Neuronal stem cell (in vitro differentiated cells): ENCODE measurements around the gene ANKS1A.

Experiments
- DNase-seq: peaks from one replicate; pipeline ENCODE4 v3.0.0-alpha.2; 2013; ENCODE audit warnings: low spot score
- H2AFZ ChIP-seq: one replicate; pipeline ENCODE4 v1.6.1; 2013; ENCODE audit warnings: mild to moderate bottlenecking, low read length, inconsistent platforms
- H2AK5ac ChIP-seq: 2 replicates; pipeline ENCODE4 v1.6.1; 2013; ENCODE audit warnings: low read depth, mild to moderate bottlenecking, inconsistent platforms, low read length, moderate library complexity, mixed read lengths
- H2BK120ac ChIP-seq: 2 replicates; pipeline ENCODE4 v1.6.1; 2013; ENCODE audit warnings: low read depth, mild to moderate bottlenecking, inconsistent platforms, low read length, moderate library complexity, mixed read lengths
- H2BK12ac ChIP-seq: one replicate; pipeline ENCODE4 v1.6.1; 2013; ENCODE audit warnings: low read length, inconsistent platforms
- H2BK15ac ChIP-seq: 2 replicates; pipeline ENCODE4 v1.6.1; 2013; ENCODE audit warnings: mild to moderate bottlenecking, low read length, inconsistent platforms, mixed read lengths
- H2BK5ac ChIP-seq: one replicate; pipeline ENCODE4 v1.6.1; 2013; ENCODE audit warnings: inconsistent platforms, mild to moderate bottlenecking, low read length, moderate library complexity
- H3K14ac ChIP-seq: one replicate; pipeline ENCODE4 v1.6.1; 2013; ENCODE audit warnings: low read length, inconsistent platforms
- H3K18ac ChIP-seq: 2 replicates; pipeline ENCODE4 v1.6.1; 2013; ENCODE audit warnings: low read length, inconsistent platforms
- H3K23ac ChIP-seq: 2 replicates; pipeline ENCODE4 v1.6.1; 2013; ENCODE audit warnings: low read depth, mild to moderate bottlenecking, mixed read lengths, low read length, inconsistent platforms; ENCODE audit not compliant: poor library complexity
- H3K27ac ChIP-seq: replicated peaks from 3 replicates; pipeline ENCODE4 v1.5.1; 2013; ENCODE audit warnings: low read length, inconsistent platforms
- H3K27me3 ChIP-seq, 3 experiments: 2 replicates each; pipeline ENCODE4 v1.6.1; 2013; ENCODE audit warnings: low read length in 3 of 3, mild to moderate bottlenecking in 2 of 3, inconsistent platforms in 1 of 3, low read depth in 1 of 3, mixed read lengths in 1 of 3, moderate library complexity in 1 of 3; ENCODE audit not compliant: control insufficient read depth in 3 of 3, insufficient read depth in 3 of 3
- H3K36me3 ChIP-seq, 2 donors: replicated peaks in 1 of 2; 2 replicates each; pipeline ENCODE4 v1.6.1; 2013; ENCODE audit warnings: low read length in 2 of 2; ENCODE audit not compliant: control insufficient read depth in 2 of 2, insufficient read depth in 2 of 2
- H3K4ac ChIP-seq: 2 replicates; pipeline ENCODE4 v1.6.1; 2013; ENCODE audit warnings: inconsistent platforms, mild to moderate bottlenecking, low read length, moderate library complexity
- H3K4me1 ChIP-seq, 2 donors: 1 replicate in 1 of 2; 2 replicates in 1 of 2; pipeline ENCODE4 v1.6.1; 2013; ENCODE audit warnings: low read length in 2 of 2, low read depth in 1 of 2; ENCODE audit not compliant: control insufficient read depth in 2 of 2, insufficient read depth in 1 of 2
- H3K4me2 ChIP-seq: one replicate; pipeline ENCODE4 v1.6.1; 2013; ENCODE audit warnings: mild to moderate bottlenecking, low read length, inconsistent platforms; ENCODE audit not compliant: insufficient read depth, poor library complexity, severe bottlenecking
- H3K4me3 ChIP-seq, 2 donors: 2 replicates each; pipeline ENCODE4 v1.5.1; 2013; ENCODE audit warnings: low read length in 2 of 2, mild to moderate bottlenecking in 2 of 2, inconsistent platforms in 1 of 2, moderate library complexity in 1 of 2
- H3K79me1 ChIP-seq: one replicate; pipeline ENCODE4 v1.6.1; 2013; ENCODE audit warnings: low read depth, mild to moderate bottlenecking, inconsistent platforms, low read length, moderate library complexity
- H3K9ac ChIP-seq: one replicate; pipeline ENCODE4 v1.6.1; 2013; ENCODE audit warnings: mild to moderate bottlenecking, low read depth, low read length, inconsistent platforms; ENCODE audit not compliant: poor library complexity
- H3K9me3 ChIP-seq, 2 donors: replicated peaks in 1 of 2; 2 replicates each; pipeline versions ENCODE3 to v1.6.1; 2013; ENCODE audit warnings: low read length in 2 of 2, mild to moderate bottlenecking in 2 of 2, inconsistent platforms in 1 of 2, low read depth in 1 of 2, mixed read lengths in 1 of 2, moderate library complexity in 1 of 2; ENCODE audit not compliant: control insufficient read depth in 2 of 2, insufficient read depth in 1 of 2
- H4K8ac ChIP-seq: one replicate; pipeline ENCODE4 v1.6.1; 2013; ENCODE audit warnings: low read depth, mild to moderate bottlenecking, inconsistent platforms, low read length, moderate library complexity
- H4K91ac ChIP-seq: one replicate; pipeline ENCODE4 v1.6.1; 2013; ENCODE audit warnings: low read length, low read depth, mild to moderate bottlenecking, inconsistent platforms; ENCODE audit not compliant: poor library complexity
- WGBS, 2 donors: extraction: QIAGEN DNeasy Blood & Tissue Kit; methylation state at CpG; one replicate each; pipeline ENCODE4 v1.1.7; 2013; ENCODE audit warnings: missing lambda C conversion rate in 2 of 2, mixed read lengths in 1 of 2; ENCODE audit not compliant: insufficient read length in 2 of 2, insufficient replicate concordance in 1 of 2; ENCODE audit errors: extremely low coverage in 2 of 2; 5-methylcytosine and 5-hydroxymethylcytosine counted together

The ANKS1A gene

GRCh38 chr6:35058865-35059522 is 169.9 kb downstream of the ANKS1A start:
- no peaks in the 10 kb centered on the region for H3K9me3 ChIP-seq
- no peak overlapping the region for H3K27ac ChIP-seq
- no peak overlapping the region for H4K8ac ChIP-seq
- no peak overlapping the region for H2AK5ac ChIP-seq
- peak overlapping the region; percentile 16 for H2BK15ac ChIP-seq
- peak overlapping the region; percentile 46 for H2BK5ac ChIP-seq
- no peak overlapping the region for H2BK12ac ChIP-seq
- peak overlapping the region; percentile 25 for H3K14ac ChIP-seq
- H3K9ac ChIP-seq, result no peak overlapping the region
- H3K4ac ChIP-seq, result no peak overlapping the region
- H3K4me3 ChIP-seq, result no peak overlapping the region
- H3K36me3 ChIP-seq, result peaks cover 3 to 35% of the 10 kb centered on the region in 2 donors
- no CpG with 5 or more reads among the region's 21 CpGs for WGBS, 2 donors
- no peaks in the 10 kb centered on the region for H3K27me3 ChIP-seq
- no peak overlapping the region for H2AFZ ChIP-seq
- no peak overlapping the region for H3K4me2 ChIP-seq
- no peak overlapping the region for H3K23ac ChIP-seq
- H4K91ac ChIP-seq, result no peak overlapping the region
- peaks cover 14 to 17% of the 10 kb centered on the region in 2 donors for H3K4me1 ChIP-seq
- H3K18ac ChIP-seq, result peak overlapping the region; percentile 61
- H3K79me1 ChIP-seq, result no peaks in the 10 kb centered on the region
- no peak for DNase-seq
- H2BK120ac ChIP-seq, result no peak overlapping the region

- no peak overlapping the region for H3K4me3 ChIP-seq
- peaks cover 14 to 15% of the 10 kb centered on the region in 2 donors for H3K4me1 ChIP-seq
- no peak overlapping the region for H2AFZ ChIP-seq
- no peak overlapping the region for H3K4me2 ChIP-seq
- H3K36me3 ChIP-seq, result peaks cover 3 to 35% of the 10 kb centered on the region in 2 donors
- H3K27me3 ChIP-seq, result no peaks in the 10 kb centered on the region
- no peak overlapping the region for H2BK5ac ChIP-seq
- peak overlapping the region; percentile 25 for H3K14ac ChIP-seq
- no peak overlapping the region for H4K8ac ChIP-seq
- no peaks in the 10 kb centered on the region for H3K9me3 ChIP-seq
- no peak overlapping the region for H3K23ac ChIP-seq
- H4K91ac ChIP-seq, result no peak overlapping the region
- peak overlapping the region; percentile 16 for H2BK15ac ChIP-seq
- peak overlapping the region; percentile 55 for H3K18ac ChIP-seq
- H3K4ac ChIP-seq, result no peak overlapping the region
- no peak overlapping the region for H3K27ac ChIP-seq
- H2BK120ac ChIP-seq, result no peak overlapping the region
- no peak for DNase-seq
- WGBS, 2 donors, result no CpG with 5 or more reads among the region's 21 CpGs
- no peak overlapping the region for H2BK12ac ChIP-seq
- H2AK5ac ChIP-seq, result no peak overlapping the region
- H3K9ac ChIP-seq, result no peak overlapping the region
- no peaks in the 10 kb centered on the region for H3K79me1 ChIP-seq
Observed at GRCh38 chr6:35059596-35060345, 170.7 kb downstream of the ANKS1A start.

GRCh38 chr6:35061102-35061615 is 172.1 kb downstream of the ANKS1A start:
- no peak overlapping the region for H2BK120ac ChIP-seq
- H3K4ac ChIP-seq, result no peak overlapping the region
- H3K9me3 ChIP-seq, result no peaks in the 10 kb centered on the region
- H3K14ac ChIP-seq, result no peak overlapping the region
- DNase-seq, result no peak
- no peak overlapping the region for H2AFZ ChIP-seq
- no peak overlapping the region for H2BK12ac ChIP-seq
- peaks cover 14 to 15% of the 10 kb centered on the region in 2 donors for H3K4me1 ChIP-seq
- no peak overlapping the region for H3K4me3 ChIP-seq
- H4K91ac ChIP-seq, result no peak overlapping the region
- no peak overlapping the region for H3K18ac ChIP-seq
- H2BK15ac ChIP-seq, result no peak overlapping the region
- H3K27me3 ChIP-seq, result no peaks in the 10 kb centered on the region
- no peak overlapping the region for H3K27ac ChIP-seq
- H3K23ac ChIP-seq, result no peak overlapping the region
- no peaks in the 10 kb centered on the region for H3K79me1 ChIP-seq
- no peak overlapping the region for H3K4me2 ChIP-seq
- H4K8ac ChIP-seq, result no peak overlapping the region
- H2AK5ac ChIP-seq, result no peak overlapping the region
- no CpG with 5 or more reads among the region's 9 CpGs for WGBS, 2 donors
- peaks cover 5 to 41% of the 10 kb centered on the region in 2 donors for H3K36me3 ChIP-seq
- H2BK5ac ChIP-seq, result no peak overlapping the region
- no peak overlapping the region for H3K9ac ChIP-seq
